ENCODE results near the gene ZFAND2B.

- TF ChIP-seq CTCF (IDR thresholded peaks at IDR 0.05; ENCODE audit: poor library complexity) (no peak), EZH2 (IDR thresholded peaks at IDR 0.05; ENCODE audit: borderline replicate concordance) (no peak), EZH2phosphoT487 (IDR thresholded peaks at IDR 0.05; ENCODE audit: low read depth, severe bottlenecking, unreplicated experiment) (no peak)
Measured at GRCh38 chr2:219161097-219161496, 45.5 kb upstream of the ZFAND2B start.

Data from hepatocyte (in vitro differentiated cells).